AG04449 (cell line): ENCODE data around the gene MPP2.
"Not testable (repeated sequence)": the region's sequence is repeated elsewhere in the genome, so short reads cannot be mapped to it uniquely, and the experiment has no call there.

Experiments used
- CTCF ChIA-PET: fragments of 350-600 bp; formaldehyde crosslinking; extraction: SDS; loops from one replicate; lab custom pipeline; 2021; ENCODE audit warnings: antibody characterized with exemption; lab: Yijun Ruan, JAX
- POLR2A ChIA-PET: fragments of 400-600, 350-600 bp; formaldehyde crosslinking; extraction: SDS; loops from one replicate; lab custom pipeline; 2020; ENCODE audit warnings: antibody characterized with exemption, inconsistent platforms; lab: Yijun Ruan, JAX
- DNase-seq: peaks from one replicate; pipeline ENCODE4 v3.0.0-alpha.2; 2010; ENCODE audit warnings: low read depth, low spot score
- H3K4me3 ChIP-seq: 2 replicates; pipeline ENCODE4 v1.5.1; 2011; ENCODE audit warnings: low read depth, mild to moderate bottlenecking, control low read depth, low read length
- CTCF ChIP-seq: IDR thresholded peaks from one replicate; pipeline ENCODE4 v1.5.1; 2011; ENCODE audit warnings: mild to moderate bottlenecking, moderate library complexity, low read length, control low read depth, inconsistent platforms; ENCODE audit not compliant: insufficient read depth; ENCODE audit errors: missing control alignments

Gene MPP2

DNA sequence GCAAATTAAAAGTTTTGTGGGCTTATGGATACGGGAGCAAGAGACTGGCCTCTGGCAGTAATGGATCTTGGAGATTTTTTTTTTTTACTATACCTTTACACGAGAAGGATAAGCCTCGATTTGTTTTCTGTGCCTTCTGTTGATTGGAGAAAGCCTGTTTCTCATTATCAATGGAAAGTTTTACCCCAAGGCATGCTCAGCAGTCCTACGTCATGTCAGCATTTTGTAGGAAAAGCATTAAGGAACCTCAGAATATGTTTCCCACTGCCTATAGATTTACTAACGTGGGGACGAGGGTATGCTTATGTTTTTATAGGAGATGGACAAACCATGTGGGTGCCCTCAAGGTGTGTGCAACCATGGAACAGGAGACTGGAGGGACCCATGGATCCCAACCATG, 33.5 kb downstream of the MPP2 start:
- POLR2A ChIA-PET, result no interaction called here
- TF ChIP-seq CTCF, result no peak
- H3K4me3 ChIP-seq, result no peak overlapping the region
- CTCF ChIA-PET, result interaction anchor here (1.0 kb wide), 2 partner anchors 28 to 167 kb away, joined by 4 read pairs; no protein-coding TSS in a partner anchor
- no peak for DNase-seq

DNA sequence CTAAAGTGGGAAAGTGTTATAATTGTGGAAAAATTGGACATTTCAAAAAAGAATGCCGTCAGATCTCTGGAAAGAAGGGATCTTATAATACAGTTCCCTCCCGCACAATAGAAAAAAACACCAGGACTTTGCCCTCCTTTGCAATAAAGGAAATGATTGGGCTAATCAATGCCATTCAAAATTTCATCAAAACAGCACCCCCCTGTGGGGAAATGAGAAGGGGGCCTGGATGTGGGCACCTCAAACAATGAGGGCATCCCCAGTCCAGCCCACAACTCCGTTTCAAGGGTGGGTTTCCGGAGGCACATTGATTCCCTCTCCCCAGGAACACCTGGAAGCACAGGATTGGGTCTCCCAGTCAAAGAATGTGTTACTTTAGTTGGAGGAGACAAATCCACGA, 34.2 kb downstream of the MPP2 start:
- TF ChIP-seq CTCF, result no peak
- no peak overlapping the region for H3K4me3 ChIP-seq
- ChIA-PET POLR2A (no interaction called here), CTCF (interaction anchor here (0.7 to 10.4 kb wide), 3 partner anchors 5 to 70 kb away, joined by 3 to 104 read pairs (median 3); no protein-coding TSS in a partner anchor)
- DNase-seq, result no peak

DNA sequence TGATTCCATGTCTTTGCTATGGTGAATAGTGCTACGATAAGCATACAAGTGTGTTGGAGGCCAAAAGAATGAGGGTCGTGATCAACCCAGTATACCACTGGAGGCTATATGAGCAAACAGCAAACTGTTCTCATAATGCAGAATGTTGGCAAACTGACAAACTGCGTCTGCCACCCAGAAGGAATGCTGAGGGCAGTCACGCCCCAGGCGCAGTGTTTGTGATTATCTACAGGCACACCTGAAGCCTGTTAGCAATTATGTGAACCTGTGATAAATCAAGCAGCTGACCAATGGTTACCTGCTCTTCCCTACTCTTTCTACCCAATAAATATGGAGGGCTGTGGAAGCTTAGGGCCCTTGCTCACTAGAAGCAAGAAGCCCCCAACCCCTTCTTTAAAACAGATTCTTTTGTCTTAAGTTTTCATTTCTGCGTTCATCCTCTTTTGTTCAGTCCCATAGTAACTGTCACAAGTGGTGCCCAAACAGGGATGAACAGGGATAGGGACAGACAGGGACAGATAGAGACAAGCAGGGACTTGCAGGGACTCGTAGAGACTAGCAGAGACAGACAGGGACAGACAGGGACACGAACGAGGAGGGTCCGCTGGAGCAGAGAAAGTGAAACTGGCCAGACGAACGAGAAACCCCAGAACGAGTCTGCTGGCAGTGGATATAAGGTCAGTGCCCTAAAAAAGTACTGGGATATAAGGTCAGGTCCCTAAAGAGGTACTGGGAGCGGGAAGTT, 35.2 kb downstream of the MPP2 start:
- no peak for DNase-seq
- ChIA-PET POLR2A (no interaction called here), CTCF (interaction anchor here (0.7 to 10.4 kb wide), 4 partner anchors 6 to 72 kb away, joined by 3 to 104 read pairs (median 3); no protein-coding TSS in a partner anchor)
- no peak overlapping the region for H3K4me3 ChIP-seq
- TF ChIP-seq CTCF, result no peak

- DNase-seq, H3K4me3 ChIP-seq: not testable (repeated sequence)
- POLR2A ChIA-PET, result interaction anchor here (0.7 kb wide), 1 partner anchor 9 kb away, joined by 3 read pairs; no protein-coding TSS in a partner anchor
- CTCF ChIA-PET, result interaction anchor here (1.0 to 10.4 kb wide), 3 partner anchors 9 to 23 kb away, joined by 3 to 104 read pairs (median 37); partner anchors contain the start of gene CD300LG
Measured at GRCh38 chr17:43869031-43869430, 38.3 kb downstream of the MPP2 start.

DNA sequence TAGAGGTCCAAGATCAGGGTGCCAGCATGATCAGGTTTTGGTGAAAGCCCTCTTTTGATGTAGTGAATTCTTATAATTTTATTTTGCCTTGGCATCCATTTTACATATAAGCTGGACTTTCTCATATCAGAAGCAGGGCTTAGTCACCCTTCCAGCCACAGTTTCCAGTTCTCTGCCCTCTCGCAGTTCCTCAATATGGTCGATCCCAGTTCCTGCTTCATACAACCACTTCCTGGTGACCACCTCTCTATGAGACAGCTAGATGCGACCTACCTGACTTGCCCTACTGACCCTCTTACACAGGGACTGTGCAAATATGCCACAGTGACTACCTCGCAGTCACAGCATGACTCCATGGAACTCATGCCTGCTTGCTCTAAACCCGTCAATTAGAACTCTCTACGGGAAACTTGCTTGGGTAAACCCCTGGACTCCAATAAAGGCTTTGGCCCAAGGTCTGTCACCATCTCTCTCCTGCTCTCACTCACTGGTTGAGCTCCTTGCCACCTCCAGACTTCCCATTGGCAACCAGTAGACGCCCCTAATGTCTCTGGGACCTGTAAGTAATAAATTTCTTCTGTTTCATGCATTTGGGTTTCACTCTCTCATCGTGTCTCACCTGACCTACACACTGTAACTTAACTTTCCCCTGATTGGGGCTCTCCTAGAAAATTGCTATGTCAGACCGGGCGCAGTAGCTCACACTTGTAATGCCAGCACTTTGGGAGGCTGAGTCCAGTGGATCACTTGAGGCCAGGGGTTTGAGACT, 38.9 kb downstream of the MPP2 start:
- no peak for DNase-seq
- TF ChIP-seq CTCF, result no peak
- POLR2A ChIA-PET, result no interaction called here
- no peak overlapping the region for H3K4me3 ChIP-seq
- CTCF ChIA-PET, result interaction anchor here (1.0 to 10.4 kb wide), 4 partner anchors 10 to 22 kb away, joined by 3 to 104 read pairs (median 20); partner anchors contain the start of gene CD300LG

DNA sequence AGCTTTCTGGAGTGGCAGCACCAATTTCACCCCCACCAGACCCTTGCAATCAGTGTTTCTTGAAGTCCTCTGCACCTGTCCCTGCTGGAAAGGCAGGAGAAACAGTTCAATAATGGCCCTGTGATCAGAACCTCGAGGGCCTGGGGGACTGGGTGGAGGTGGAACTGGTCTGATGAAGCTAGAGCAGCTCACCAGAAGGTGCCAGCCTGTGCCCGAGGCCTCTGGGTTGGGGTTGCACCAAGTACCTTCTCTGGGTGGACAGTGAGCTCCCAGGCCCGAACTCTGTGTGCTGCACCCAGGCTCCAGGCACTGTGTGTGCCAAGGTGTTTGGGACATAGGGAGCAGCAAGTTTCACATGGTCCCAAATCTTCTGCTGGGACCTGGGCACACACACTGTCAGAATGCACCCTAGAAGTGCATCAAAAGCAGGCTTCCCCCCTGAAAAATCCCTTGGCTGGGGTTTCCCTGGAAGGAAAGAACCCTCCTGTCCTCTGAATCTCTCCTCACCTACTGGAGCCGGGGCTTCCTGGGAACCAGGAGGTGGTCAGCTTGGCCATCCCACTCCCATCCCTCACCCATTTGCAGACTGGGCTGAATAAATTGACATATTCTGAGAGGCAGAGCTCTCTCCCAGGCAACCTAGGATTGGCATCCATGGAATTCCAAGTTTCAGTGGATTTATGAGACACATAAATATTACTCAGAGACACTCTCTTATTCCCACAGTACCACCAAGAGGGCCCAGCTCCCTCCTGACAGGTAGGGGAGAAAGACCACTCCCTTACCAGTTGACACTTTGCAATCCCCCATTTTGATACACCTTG, 43.0 kb downstream of the MPP2 start:
- TF ChIP-seq CTCF, result no peak
- ChIA-PET POLR2A (no interaction called here), CTCF (interaction anchor here (0.7 to 10.4 kb wide), 5 partner anchors 12 to 163 kb away, joined by 3 to 104 read pairs (median 4); partner anchors contain the start of gene CD300LG)
- no peak overlapping the region for H3K4me3 ChIP-seq
- DNase-seq, result no peak
